Stimulated activated CD4-positive, alpha-beta T cell treated with anti-CD3 and anti-CD28 coated beads, Interleukin-4, amount 100 ng/mL, for 1 hour (primary cell): ENCODE measurements around the gene CES3.
"Not testable (repeated sequence)": the region's sequence is repeated elsewhere in the genome, so short reads cannot be mapped to it uniquely, and the experiment has no call there.

Experiments
- DNase-seq: peaks from one replicate; pipeline ENCODE4 v3.0.0-alpha.2; 2020

CES3 gene

DNA sequence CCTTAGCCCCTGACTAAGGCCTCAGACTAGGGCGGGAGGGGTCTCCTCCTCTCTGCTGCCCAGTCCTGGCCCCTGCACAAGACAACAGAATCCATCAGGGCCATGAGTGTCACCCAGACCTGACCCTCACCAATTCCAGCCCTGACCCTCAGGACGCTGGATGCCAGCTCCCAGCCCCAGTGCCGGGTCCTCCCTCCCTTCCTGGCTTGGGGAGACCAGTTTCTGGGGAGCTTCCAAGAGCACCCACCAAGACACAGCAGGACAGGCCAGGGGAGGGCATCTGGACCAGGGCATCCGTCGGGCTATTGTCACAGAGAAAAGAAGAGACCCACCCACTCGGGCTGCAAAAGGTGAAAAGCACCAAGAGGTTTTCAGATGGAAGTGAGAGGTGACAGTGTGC lies 12.7 kb downstream of the CES3 start:
- no peak for DNase-seq

DNA sequence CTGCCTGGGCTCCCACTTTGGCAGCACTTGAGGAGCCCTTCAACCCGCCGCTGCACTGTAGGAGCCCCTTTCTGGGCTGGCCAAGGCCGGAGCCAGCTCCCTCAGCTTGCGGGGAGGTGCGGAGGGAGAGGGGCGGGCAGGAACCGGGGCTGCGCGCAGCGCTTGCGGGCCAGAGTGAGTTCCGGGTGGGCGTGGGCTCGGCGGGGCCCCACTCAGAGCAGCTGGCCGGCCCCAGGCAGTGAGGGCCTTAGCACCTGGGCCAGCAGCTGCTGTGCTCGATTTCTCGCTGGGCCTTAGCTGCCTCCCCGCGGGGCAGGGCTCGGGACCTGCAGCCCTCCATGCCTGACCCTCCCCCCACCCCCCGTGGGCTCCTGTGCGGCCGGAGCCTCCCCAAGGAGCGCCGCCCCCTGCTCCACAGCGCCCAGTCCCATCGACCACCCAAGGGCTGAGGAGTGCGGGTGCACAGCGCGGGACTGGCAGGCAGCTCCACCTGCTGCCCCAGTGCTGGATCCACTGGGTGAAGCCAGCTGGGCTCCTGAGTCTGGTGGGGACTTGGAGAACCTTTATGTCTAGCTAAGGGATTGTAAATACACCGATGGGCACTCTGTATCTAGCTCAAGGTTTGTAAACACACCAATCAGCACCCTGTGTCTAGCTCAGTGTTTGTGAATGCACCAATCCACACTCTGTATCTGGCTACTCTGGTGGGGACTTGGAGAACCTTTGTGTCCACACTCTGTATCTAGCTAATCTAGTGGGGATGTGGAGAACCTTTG lies 13.3 kb downstream of the CES3 start:
- not testable (repeated sequence) for DNase-seq

DNA sequence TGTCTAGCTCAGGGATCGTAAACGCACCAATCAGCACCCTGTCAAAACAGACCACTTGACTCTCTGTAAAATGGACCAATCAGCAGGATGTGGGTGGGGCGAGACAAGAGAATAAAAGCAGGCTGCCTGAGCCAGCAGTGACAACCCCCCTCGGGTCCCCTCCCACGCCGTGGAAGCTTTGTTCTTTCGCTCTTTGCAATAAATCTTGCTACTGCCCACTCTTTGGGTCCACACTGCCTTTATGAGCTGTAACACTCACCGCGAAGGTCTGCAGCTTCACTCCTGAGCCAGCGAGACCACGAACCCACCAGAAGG lies 13.8 kb downstream of the CES3 start:
- peak; percentile 46 for DNase-seq

DNA sequence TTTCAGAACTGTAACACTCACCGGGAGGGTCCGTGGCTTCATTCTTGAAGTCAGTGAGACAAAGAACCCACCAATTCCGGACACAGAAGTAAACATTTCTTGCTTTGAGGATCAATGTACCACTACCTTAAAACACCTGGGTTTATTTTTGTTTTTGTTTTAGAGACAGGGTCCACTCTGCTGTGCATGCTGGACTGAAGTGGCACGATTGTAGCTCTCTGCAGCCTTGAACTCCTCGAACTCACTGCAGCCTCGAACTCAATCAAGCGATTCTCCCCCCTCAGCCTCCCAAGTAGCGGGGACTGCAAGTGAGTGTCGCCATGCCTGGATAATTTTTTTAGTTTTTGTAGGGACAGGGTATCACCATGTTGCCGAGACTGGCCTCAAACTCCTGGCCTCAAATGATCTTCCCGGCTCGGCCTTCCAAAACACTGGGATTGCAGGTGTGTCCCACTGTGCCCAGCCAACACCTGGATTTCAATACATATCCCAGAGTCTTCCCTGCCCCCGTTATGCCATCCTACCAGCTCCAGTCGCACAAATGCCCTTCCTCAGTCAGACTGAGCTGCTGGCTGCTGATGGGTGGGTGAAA lies 14.3 kb downstream of the CES3 start:
- no peak for DNase-seq

DNA sequence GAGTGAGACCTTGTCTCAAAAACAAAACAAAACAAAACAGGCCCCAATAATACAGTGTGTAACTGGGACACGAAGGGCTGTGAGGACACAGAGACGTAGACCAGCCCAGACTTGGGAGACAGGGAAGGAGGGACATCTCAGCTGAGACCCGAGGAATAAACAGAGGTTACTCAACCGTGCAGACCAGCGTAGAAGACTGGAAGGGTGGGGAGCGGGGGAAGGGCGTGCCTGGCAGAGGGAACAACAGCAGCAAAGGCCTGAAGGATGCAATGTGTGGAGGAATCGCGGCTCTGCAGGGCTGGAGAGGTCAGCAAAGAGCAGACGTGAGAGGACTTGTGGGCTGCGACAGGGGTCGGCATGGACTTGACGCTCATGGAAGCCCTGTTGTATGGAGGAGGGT lies 15.7 kb downstream of the CES3 start:
- no peak for DNase-seq

DNA sequence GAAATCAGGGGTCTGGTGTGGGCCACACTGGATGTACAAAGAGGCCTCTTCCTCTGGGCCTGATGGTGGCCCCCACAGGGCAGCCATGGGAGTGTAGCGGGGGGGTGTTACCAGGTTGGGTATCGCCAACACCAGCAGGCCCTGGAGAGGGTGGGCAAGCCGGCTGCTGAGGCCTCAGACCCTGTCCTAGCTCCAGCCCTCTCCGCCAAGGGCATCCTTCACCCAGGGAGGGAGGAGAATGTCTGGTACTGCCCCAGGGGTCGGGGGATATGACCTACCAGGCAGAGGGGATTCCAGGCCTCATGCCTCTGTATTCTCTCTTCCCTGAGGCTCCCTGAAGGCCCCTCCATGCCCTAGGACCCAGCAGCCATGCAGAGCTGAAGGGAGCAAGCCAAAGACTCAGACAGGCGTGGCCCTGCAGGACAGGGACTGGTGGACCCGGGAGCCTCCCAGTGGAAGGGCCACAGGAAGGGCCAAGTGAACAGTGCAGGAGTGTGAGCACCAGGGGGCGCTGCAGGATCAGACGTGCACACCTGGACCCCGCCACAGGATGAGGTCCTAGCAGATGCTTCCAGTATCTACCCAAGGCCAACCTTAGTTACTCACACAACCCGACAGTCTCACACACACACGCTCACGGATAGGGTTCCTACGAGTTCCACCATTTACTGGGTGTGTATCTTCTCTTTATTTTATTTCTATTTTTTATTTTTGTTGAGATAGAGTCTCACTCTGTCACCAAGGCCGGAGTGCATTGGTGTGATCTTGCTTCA lies 16.5 kb downstream of the CES3 start:
- DNase-seq, result peak; percentile 92

DNA sequence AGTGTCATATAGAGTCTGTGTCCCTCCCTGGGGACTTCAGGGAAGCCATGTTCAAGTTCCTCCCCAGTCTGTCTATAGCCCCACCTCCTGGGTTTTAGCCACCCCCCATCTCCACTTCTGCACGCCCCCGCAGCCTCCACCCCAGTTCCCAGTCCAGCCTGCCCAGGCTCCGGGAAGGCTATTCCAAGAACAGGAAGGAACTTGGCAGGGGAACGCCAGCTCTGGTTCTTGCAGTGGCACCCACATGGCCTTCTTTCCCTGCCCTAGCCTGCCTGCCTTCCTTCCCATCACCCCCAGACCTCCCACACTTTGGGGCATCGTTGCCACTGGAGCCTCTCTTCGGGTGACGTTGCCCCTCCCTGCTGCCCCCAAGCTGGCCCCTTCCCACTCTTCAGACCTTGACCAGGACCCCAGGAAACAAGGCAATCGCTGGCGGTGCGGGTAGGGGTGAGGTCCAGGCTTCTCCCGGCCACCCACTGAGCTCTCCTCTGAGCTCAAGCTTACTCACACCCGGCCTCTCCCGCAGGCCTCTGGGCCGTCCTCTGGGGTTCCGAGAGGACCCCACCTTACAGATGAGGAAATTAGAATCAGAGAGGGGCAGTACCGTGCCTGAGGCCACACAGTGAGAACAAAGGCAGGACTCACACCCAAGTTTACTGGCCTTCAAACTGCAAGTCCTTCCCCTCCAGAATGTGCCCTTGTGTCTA lies 18.1 kb downstream of the CES3 start:
- no peak for DNase-seq

DNA sequence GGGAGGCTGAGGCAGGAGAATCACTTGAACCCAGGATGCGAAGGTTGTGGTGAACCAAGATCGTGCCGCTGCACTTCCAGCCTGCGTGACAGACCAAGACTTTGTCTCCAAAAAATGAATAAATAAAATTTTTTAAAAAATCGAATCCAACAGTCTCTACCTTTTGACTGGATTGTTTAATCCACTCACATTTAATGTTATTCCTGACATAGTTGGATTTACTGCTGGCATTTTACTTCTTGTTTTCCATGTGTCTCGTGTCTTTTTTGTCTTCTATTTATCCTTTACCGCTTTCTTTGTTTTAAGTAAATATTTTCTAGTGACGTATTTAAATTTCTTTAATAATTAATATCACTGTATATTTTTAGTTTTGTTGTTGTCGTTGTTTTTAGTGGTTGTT lies 22.0 kb downstream of the CES3 start:
- DNase-seq, result no peak

DNA sequence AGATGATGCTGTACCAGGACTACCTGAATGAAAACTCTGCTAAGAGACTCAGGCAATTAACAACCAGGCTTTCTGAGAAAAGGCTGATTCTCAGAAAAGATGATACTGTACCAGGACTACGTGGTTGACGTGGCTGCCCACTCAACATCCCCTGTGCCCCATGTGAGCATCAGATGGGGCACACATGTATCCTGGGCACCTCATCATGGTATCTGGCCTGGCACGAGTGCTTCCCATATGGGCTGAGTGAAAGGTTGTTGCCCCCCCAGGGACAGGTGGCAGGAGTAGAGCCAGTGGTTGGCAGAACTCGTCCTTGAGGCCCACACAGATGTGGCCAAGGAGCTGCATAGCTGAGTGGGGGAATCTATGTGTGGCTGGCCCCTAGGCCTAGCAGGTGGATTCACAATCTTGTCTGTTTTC lies 23.8 kb downstream of the CES3 start:
- DNase-seq, result peak; percentile 62

DNA sequence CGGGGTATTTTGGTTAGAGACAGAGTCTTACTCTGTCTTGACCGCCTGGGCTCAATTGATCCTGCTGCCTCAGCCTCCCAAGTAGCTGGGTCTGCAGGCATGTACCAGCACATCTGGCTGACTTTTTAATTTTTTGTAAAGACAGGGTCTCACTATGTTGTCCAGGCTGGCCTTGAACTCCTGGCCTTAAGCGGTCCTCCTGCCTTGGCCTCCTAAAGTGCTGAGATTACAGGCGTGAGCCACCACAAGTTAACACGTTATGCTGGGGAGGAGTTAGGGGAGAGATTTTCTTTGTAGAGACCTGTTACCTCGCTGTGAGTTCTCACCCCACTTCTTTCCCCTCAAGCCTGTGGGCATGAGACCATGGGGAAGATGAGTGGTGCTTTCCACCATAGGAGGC lies 25.5 kb downstream of the CES3 start:
- no peak for DNase-seq

DNA sequence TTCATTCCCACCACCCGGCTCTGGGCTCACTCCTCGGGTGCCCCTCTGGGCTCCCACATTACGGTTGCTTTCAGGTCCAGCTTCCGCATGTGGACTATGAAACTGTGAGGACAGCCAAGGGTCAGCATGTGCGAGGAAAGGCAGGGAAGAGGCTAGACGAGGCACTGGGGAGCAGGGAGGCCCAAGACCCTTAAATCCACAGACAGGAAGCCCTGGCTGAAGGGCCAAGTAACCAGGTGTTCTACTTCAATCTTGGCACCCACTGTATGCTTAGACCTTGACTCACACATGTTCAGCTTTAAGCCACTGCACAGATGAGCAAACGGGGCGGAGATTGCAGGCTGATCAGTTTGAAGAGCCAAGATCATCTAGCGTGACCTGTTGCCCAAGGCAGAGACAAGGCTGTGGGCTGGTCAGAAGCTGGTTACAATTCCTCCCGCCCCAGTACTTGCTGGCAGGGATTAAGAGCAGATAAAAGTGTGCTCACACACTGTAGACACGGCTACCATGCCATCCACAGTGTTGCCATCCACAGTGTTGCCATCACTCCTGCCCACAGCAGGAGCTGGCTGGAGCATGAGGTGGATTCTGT lies 27.2 kb downstream of the CES3 start, which contains the start of gene CES4A:
CES4A (plus strand) TSS at position 393 of the 592 bp plus-strand sequence; CDS start at position 577, 184 bp downstream.
- no peak for DNase-seq

DNA sequence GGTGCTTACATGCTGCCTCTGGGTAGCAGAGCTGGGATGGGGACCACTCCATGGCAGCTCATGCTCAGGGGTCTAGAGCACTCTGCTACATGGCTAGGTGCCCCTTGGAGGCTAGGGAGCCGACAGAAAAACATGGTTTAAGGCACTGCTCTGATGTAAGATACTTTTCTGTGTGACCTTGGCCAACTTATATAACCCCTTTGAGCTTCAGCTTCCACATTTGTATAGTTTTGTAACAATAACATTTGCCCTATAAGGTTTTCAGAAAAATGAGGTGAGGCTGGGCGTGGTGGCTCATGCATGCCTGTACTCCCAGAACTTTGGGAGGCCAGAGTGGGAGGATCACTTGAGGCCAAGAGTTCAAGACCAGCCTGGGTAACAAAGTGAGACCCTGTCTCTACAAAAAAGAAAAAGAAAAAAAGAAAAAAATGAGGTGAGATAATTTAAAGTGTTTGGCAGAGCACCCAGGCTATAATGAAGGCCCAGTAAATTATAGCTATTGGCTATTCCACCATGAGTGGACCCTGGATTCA lies 30.5 kb downstream of the CES3 start:
- DNase-seq, result no peak

DNA sequence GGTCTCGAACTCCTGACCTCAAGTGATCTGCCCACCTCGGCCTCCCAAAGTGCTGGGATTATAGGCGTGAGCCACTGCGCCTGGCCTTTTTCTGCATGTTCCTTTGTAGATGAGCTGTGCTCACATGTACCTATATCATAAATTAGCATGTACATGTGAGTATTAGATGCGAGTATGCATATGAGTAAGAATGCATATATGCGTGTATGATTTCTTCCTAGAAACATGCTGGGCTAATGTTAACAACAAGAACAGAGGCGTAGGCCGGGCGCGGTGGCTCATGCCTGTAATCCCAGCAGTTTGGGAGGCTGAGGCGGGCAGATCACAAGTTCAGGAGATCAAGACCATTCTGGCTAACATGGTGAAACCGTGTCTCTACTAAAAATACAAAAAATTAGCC lies 32.5 kb downstream of the CES3 start:
- DNase-seq, result not testable (repeated sequence)

DNA sequence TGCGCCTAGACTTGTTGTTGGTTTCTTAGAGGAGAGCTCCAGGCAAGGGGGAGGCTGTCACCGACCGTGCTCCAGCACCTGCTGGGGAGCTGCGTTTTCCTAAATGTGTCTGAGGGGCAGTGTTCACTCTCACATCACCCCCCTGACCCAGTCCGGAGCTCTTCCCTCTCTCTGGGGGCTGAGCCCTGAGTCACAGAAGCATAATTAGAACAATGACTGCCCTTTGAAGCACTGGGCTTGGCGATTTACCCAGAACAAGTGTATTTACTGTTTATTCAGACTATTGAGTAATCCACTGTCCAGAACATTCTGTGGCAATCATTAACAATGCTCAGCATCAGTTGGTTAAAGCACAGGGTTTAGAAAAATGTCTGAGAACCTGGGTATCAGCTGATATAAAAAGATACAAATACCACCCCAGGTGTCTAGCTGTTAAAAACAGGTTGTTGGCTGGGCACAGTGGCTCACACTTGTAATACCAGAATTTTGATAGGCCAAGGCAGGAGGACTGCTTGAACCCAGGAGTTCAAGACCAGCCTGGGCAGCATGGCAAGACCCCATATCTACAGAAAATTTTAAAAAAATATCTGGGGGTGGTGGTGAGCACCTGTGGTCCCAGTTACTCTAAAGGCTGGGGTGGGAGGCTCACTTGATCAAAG lies 35.4 kb downstream of the CES3 start:
- DNase-seq, result no peak

DNA sequence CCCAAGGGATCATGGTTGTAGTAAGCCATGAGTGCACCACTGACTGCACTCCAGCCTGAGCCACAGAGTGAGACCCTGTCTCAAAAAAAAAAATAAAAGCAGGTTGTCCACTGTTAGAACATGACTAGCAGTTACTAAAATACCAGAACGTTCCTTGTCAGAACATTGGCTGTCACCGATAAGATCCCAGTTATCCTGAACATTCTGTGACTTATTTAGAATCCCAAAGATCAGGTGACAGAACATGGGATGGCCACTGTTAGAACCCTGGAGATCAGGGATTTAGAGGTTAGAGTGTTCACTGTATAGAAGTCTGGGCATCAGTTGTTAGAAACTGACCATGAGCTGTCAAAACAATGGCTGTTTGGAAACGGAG lies 35.9 kb downstream of the CES3 start:
- no peak for DNase-seq

DNA sequence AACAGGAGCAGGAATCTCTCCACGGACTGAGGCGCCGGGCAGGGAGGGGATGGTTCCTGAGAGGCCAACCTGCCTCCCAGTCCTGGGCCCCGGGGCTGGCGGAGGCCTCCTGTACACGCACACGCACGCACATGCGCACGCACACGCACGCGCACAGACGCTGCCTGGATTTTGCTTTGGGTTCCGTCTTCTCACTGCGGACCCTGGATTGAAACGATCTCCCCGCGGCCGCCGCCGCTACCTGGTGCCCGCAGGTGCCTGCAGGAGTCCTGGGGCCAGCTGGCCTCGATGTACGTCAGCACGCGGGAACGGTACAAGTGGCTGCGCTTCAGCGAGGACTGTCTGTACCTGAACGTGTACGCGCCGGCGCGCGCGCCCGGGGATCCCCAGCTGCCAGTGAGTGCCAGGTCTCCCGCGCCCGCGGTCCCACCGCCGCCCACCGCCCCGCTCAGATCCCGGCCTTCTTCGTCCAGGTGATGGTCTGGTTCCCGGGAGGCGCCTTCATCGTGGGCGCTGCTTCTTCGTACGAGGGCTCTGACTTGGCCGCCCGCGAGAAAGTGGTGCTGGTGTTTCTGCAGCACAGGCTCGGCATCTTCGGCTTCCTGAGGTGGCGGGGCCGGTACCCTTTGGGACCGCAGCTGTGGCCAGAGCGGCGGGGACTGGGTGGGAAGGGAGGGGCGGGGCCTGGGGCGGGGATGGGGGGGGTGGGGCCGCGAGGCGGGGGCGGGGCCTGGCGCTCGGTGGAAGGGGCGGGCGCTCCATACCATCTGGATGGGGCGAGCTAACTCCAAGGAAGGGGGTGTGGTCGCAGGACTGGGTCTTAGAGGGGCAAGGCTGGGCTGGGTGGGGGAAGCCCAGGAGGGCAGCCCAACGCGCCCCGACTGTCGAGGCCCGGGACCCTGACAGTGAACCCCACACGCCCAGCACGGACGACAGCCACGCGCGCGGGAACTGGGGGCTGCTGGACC lies 39.6 kb downstream of the CES3 start:
- DNase-seq, result peak; percentile 61

DNA sequence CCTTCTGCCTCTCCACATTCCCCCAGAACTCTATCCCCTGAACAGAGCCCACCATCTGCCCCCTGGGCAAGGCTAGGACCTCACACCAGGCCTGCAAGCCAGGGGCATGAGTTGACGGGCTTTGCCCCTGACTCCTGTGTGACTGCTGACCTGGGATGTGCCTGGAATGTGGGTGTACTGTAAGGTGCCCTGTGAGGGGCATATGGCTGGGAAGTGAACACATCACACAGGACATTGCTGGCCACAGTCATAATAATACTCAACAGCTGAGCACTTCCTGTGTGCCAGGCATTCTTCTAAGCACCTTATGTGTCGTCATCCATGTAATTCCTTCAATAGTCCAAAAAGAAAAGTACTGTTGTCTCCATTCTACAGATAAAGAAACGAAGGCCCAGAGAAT lies 40.7 kb downstream of the CES3 start:
- no peak for DNase-seq

DNA sequence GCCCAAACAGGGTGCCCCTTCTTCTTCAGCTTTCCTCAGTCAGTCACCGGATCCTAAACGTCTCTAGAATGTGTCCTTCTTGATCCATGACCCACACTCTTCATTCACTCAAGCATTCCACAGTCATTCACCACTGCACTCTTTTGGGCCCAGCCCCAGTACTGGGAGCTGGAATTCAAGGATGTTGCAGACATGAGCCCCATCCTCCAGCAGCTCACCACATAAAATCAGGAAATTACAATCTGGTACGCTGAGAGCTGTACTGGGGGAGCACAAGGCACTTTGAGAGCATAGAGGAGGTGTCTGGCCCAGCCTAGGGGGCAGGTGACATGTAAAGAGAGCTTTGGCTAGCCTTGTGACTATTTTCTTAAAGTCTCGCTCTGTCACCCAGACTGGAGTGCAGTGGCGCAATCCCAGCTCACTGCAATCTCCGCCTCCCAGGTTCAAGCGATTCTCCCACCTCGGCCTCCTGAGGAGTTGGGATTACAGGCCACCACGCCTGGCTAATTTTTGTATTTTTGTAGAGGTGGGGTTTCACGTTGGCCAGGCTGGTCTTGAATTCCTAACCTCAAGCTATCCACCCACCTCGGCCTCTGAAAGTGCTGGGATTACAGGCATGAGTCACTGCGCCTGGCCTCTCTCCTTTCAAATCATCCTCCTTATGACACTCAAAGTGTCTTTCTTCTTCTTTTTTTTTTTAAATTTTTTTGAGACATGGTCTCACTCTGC lies 46.0 kb downstream of the CES3 start:
- DNase-seq, result no peak

DNA sequence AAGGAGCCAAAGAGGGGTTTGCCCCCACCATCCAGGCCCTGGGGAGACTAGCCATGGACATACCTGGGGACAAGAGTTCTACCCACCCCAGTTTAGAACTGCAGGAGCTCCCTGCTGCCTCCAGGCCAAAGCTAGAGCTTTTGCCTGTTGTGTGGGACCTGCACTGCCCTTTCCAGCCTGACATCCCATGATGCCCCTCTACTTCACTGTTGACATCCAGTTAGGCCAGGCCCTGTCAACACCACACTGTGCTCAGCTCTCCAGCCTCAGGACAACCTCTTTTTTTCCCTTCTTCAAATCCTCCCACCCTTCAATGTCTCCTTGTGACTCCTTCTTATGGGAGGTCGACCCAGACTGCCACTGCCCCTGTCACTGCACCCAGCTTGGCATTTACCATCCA lies 48.1 kb downstream of the CES3 start:
- DNase-seq, result no peak

DNA sequence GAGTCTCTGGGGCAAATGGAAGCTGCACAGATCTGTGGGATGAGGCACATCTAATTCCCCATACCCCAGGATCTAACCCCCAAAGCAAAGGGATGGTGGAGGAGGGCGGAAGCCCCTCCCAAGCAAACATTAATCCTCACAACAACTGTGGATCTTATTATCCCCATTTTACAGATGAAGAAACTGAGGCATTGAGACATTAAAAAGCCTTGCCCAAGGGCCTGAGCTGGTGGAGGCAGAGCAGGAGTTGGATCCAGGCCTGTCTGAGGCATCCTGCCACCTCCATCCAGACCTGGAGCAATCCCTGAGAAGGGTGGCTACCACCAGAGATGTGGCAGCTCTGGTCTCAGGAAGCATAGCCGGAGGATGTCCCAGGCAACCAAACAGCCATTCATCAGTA lies 50.2 kb downstream of the CES3 start:
- no peak for DNase-seq
